Measurements from ENCODE around the gene TNFAIP3.

- TF ChIP-seq POLR2A (IDR thresholded peaks at IDR 0.05): no peak
- TF ChIP-seq CTCF (IDR thresholded peaks at IDR 0.05): no peak
- no peak for TF ChIP-seq EP300 (IDR thresholded peaks at IDR 0.05)
- no peak for TF ChIP-seq POLR2AphosphoS5 (IDR thresholded peaks at IDR 0.05)
Measured at GRCh38 chr6:137911675-137912191, 44.7 kb downstream of the TNFAIP3 start.

Measured in stomach (tissue), 4 donors.